ENCODE measurements around the gene DCLK2. TPM values are rescaled to one million over a fixed set of nuclear protein-coding genes. Genes with fewer than 3 reads are reported as not detected.

The DCLK2 gene
- total and polyA plus RNA-seq, 2 donors (not counting 1 experiment from before 2014, with no cell fraction given): 0.91 to 3.3 TPM

DNA sequence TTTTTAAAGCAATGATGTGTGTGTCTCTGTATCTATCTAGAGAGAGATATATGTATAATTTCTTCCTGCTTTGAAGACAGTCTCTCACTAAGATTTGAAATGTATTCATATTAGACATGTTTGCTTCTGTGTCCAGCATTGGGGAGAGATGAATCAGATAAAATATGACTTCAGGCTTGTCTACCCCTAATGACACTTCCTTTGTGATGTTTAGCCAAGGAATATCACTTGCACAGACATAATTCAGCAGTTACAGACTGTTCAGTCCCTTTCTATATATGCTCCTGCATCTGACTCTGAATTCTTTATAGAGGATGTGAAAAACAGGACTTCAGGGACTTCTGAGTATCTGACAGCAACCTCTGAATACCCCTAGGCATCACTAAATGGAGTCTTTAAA is 158.4 kb downstream of the DCLK2 start:
- TF ChIP-seq, protein P1, sequence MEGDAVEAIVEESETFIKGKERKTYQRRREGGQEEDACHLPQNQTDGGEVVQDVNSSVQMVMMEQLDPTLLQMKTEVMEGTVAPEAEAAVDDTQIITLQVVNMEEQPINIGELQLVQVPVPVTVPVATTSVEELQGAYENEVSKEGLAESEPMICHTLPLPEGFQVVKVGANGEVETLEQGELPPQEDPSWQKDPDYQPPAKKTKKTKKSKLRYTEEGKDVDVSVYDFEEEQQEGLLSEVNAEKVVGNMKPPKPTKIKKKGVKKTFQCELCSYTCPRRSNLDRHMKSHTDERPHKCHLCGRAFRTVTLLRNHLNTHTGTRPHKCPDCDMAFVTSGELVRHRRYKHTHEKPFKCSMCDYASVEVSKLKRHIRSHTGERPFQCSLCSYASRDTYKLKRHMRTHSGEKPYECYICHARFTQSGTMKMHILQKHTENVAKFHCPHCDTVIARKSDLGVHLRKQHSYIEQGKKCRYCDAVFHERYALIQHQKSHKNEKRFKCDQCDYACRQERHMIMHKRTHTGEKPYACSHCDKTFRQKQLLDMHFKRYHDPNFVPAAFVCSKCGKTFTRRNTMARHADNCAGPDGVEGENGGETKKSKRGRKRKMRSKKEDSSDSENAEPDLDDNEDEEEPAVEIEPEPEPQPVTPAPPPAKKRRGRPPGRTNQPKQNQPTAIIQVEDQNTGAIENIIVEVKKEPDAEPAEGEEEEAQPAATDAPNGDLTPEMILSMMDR (IDR thresholded peaks at IDR 0.05): no peak
- no peak for TF ChIP-seq EZH2 (IDR thresholded peaks at IDR 0.05; ENCODE audit: borderline replicate concordance, insufficient read depth, low read depth, low read length, poor library complexity, severe bottlenecking)
- ATAC-seq (ENCODE audit: low read depth): no peak
- Histone ChIP-seq H3K9me3 (ENCODE audit: control extremely low read depth in 1 of 3, control insufficient read depth in 2 of 3, insufficient read depth in 1 of 3, low read length in 2 of 3) (no peaks in the 10 kb centered on the region), H3K27me3 (replicated peaks in 1 of 4; ENCODE audit: control extremely low read depth in 1 of 4, control insufficient read depth in 3 of 4, insufficient read depth in 4 of 4, low read length in 3 of 4) (no peaks in the 10 kb centered on the region), H2AFZ (ENCODE audit: insufficient read depth, low read depth, low read length, poor library complexity, severe bottlenecking) (no peak overlapping the region), H3K9ac (ENCODE audit: low read length) (no peak overlapping the region), H4K20me1 (ENCODE audit: control insufficient read depth, insufficient read depth, low read length, poor library complexity, severe bottlenecking) (no peaks in the 10 kb centered on the region), H3K36me3 (replicated peaks in 1 of 2; ENCODE audit: control extremely low read depth in 1 of 2, control insufficient read depth in 1 of 2, extremely low read depth in 1 of 2, insufficient read depth in 2 of 2, low read length in 1 of 2) (no peaks in the 10 kb centered on the region), H3K27ac (ENCODE audit: low read length in 2 of 2) (no peak overlapping the region), H3K4me2 (replicated peaks; ENCODE audit: low read depth, low read length, poor library complexity, severe bottlenecking) (no peak overlapping the region), H3K4me3 (ENCODE audit: control extremely low read depth in 1 of 5, extremely low read depth in 1 of 5, insufficient read depth in 1 of 5, low read depth in 2 of 5, low read length in 4 of 5) (no peak overlapping the region), H3K4me1 (ENCODE audit: control insufficient read depth in 2 of 2, insufficient read depth in 2 of 2, low read length in 2 of 2) (no peaks in the 10 kb centered on the region), H3K79me2 (ENCODE audit: control insufficient read depth, insufficient read depth, low read length) (no peaks in the 10 kb centered on the region)
- Mint-ChIP-seq H3K4me1 (no peaks in the 10 kb centered on the region), H3K27me3 (no peaks in the 10 kb centered on the region), H3K27ac (no peak overlapping the region), H3K9me3 (ENCODE audit: insufficient read depth) (no peaks in the 10 kb centered on the region), H3K4me3 (no peak overlapping the region)
- no peak for DNase-seq
- intact Hi-C loops (cut with micrococcal nuclease): no loop called here
- ChIA-PET CTCF (no interaction called here), POLR2A (no interaction called here)

DNA sequence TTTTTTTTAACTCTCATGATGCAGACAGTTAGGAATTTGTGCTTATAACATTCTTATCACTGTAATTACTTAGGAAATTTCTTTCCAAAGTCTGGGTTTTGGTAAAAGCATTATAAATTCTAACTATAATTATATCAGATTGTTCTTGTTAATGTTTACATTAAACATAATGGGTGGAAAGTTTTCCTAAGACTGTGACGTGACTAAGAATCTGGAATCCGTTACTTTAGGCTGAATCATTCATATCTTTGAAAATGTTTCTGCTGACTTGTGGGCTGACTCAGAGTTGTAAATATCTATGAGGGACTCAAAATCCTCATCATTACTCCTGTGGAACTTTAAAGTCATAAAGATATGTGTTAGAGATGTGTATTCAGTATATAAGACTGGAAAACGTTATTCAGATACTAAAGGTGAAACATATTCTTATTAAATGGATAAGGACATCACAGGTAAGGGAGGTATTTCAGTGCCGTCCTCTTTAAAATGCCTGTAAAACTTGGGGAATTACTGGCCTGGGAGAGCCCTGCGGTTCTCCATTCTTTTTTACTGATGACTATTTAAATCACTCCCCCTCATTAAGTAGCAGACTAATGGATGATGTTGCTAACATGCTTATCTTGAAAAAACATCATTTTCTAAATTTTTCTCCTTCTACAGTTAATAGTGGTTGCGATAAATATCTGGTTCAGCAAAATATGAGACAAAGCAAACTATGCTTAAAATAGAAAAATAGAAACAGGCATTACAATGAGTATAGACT is 159.0 kb downstream of the DCLK2 start:
- no peak for DNase-seq
- no CpG with 5 or more reads among the region's 6 CpGs for WGBS (ENCODE audit: insufficient coverage)
- no peaks in the 10 kb centered on the region for H3K36me3 ChIP-seq (replicated peaks in 1 of 2; ENCODE audit: control extremely low read depth in 1 of 2, control insufficient read depth in 1 of 2, extremely low read depth in 1 of 2, insufficient read depth in 2 of 2, low read length in 1 of 2)
- no peaks in the 10 kb centered on the region for H4K20me1 ChIP-seq (ENCODE audit: control insufficient read depth, insufficient read depth, low read length, poor library complexity, severe bottlenecking)
- no peak overlapping the region for H3K27ac Mint-ChIP-seq
- H3K79me2 ChIP-seq (ENCODE audit: control insufficient read depth, insufficient read depth, low read length): no peaks in the 10 kb centered on the region
- no peaks in the 10 kb centered on the region for H3K9me3 Mint-ChIP-seq (ENCODE audit: insufficient read depth)
- ChIA-PET POLR2A (no interaction called here), CTCF (no interaction called here)
- no peaks in the 10 kb centered on the region for H3K4me1 ChIP-seq (ENCODE audit: control insufficient read depth in 2 of 2, insufficient read depth in 2 of 2, low read length in 2 of 2)
- no peaks in the 10 kb centered on the region for H3K27me3 ChIP-seq (replicated peaks in 1 of 4; ENCODE audit: control extremely low read depth in 1 of 4, control insufficient read depth in 3 of 4, insufficient read depth in 4 of 4, low read length in 3 of 4)
- no peaks in the 10 kb centered on the region for H3K27me3 Mint-ChIP-seq
- H3K27ac ChIP-seq (ENCODE audit: low read length in 2 of 2): no peak overlapping the region
- H3K9me3 ChIP-seq (ENCODE audit: control extremely low read depth in 1 of 3, control insufficient read depth in 2 of 3, insufficient read depth in 1 of 3, low read length in 2 of 3): no peaks in the 10 kb centered on the region
- no peak overlapping the region for H3K9ac ChIP-seq (ENCODE audit: low read length)
- intact Hi-C loops (cut with micrococcal nuclease): no loop called here
- no peak overlapping the region for H2AFZ ChIP-seq (ENCODE audit: insufficient read depth, low read depth, low read length, poor library complexity, severe bottlenecking)
- ATAC-seq (ENCODE audit: low read depth): no peak
- no peak overlapping the region for H3K4me2 ChIP-seq (replicated peaks; ENCODE audit: low read depth, low read length, poor library complexity, severe bottlenecking)
- no peaks in the 10 kb centered on the region for H3K4me1 Mint-ChIP-seq
- H3K4me3 ChIP-seq (ENCODE audit: control extremely low read depth in 1 of 5, extremely low read depth in 1 of 5, insufficient read depth in 1 of 5, low read depth in 2 of 5, low read length in 4 of 5): no peak overlapping the region
- TF ChIP-seq, protein P1 (IDR thresholded peaks at IDR 0.05): no peak
- TF ChIP-seq EZH2 (IDR thresholded peaks at IDR 0.05; ENCODE audit: borderline replicate concordance, insufficient read depth, low read depth, low read length, poor library complexity, severe bottlenecking): no peak
- H3K4me3 Mint-ChIP-seq: no peak overlapping the region
